Spleen (tissue), 11 donors: ENCODE data around the gene ABCA3. TPM values are rescaled to one million over a fixed set of nuclear protein-coding genes. Genes with fewer than 3 reads are reported as not detected.

Experiments used
- DNase-seq: peaks from one replicate; pipeline ENCODE4 v3.0.0-alpha.2; 2020
- H3K27ac ChIP-seq, 8 donors: fragments of 200-600 bp; sonication (generic) in 7 of 8; 1 replicate in 4 of 8; 2 replicates in 4 of 8; pipeline versions ENCODE4 v1.5.0 to v1.8.0; 2016 to 2021; ENCODE audit warnings: inconsistent platforms in 4 of 8, mild to moderate bottlenecking in 4 of 8, moderate library complexity in 1 of 8
- H3K27me3 ChIP-seq, 7 donors: fragments of 200-600 bp; sonication (generic) in 6 of 7; replicated peaks in 1 of 7; 1 replicate in 4 of 7; 2 replicates in 3 of 7; pipeline versions ENCODE4 v1.5.0 to v1.8.0; 2016 to 2021; ENCODE audit warnings: inconsistent platforms in 3 of 7, mild to moderate bottlenecking in 1 of 7
- H3K36me3 ChIP-seq, 6 donors: fragments of 200-600 bp; sonication (generic) in 5 of 6; 1 replicate in 4 of 6; 2 replicates in 2 of 6; pipeline versions ENCODE4 v1.5.0 to v1.8.0; 2016 to 2021; ENCODE audit warnings: inconsistent platforms in 2 of 6
- H3K4me1 ChIP-seq, 6 donors: fragments of 200-600 bp; sonication (generic) in 5 of 6; 1 replicate in 3 of 6; 2 replicates in 3 of 6; pipeline versions ENCODE4 v1.5.0 to v1.8.0; 2016 to 2021; ENCODE audit warnings: inconsistent platforms in 3 of 6
- H3K4me3 ChIP-seq, 8 donors: fragments of 200-600 bp; sonication (generic) in 7 of 8; 1 replicate in 4 of 8; 2 replicates in 4 of 8; pipeline versions ENCODE4 v1.5.0 to v1.8.0; 2016 to 2021; ENCODE audit warnings: inconsistent platforms in 4 of 8, mild to moderate bottlenecking in 4 of 8, moderate library complexity in 2 of 8
- H3K9me3 ChIP-seq, 8 donors: fragments of 200-600 bp; sonication (generic) in 7 of 8; 1 replicate in 4 of 8; 2 replicates in 4 of 8; pipeline versions ENCODE4 v1.5.0 to v1.8.0; 2016 to 2021; ENCODE audit warnings: inconsistent platforms in 4 of 8
- CTCF ChIP-seq, 11 experiments: fragments of 200-600 bp in 7 of 11; fragments of 450-650 bp in 4 of 11; sonication (generic) in 4 of 11; IDR thresholded peaks in 8 of 11; conservative IDR thresholded peaks in 3 of 11; 1 replicate in 7 of 11; 2 replicates in 4 of 11; pipeline versions ENCODE4 v1.4.0 to v1.8.0; 2016 to 2021; ENCODE audit warnings: antibody characterized with exemption in 11 of 11, inconsistent platforms in 4 of 11, mild to moderate bottlenecking in 1 of 11
- POLR2A ChIP-seq, 3 donors: fragments of 450-650 bp; IDR thresholded peaks; one replicate each; pipeline ENCODE4 v1.5.1; 2017; ENCODE audit warnings: antibody characterized with exemption in 3 of 3, mild to moderate bottlenecking in 1 of 3
- POLR2AphosphoS5 ChIP-seq, 3 donors: sonication (generic); formaldehyde crosslinking; IDR thresholded peaks; one replicate each; pipeline ENCODE4 v1.5.1; 2017; ENCODE audit warnings: antibody characterized with exemption in 3 of 3
- WGBS, 5 donors: extraction: QIAGEN DNeasy Blood & Tissue Kit in 3 of 5; methylation state at CpG; one replicate each; pipeline versions ENCODE4 v1.1.5 to v1.1.7; 2013 to 2018; 5-methylcytosine and 5-hydroxymethylcytosine counted together
- intact Hi-C: fragments of 100-400 bp; cut with DNase I; formaldehyde crosslinking; loops from one replicate; pipeline ENCODE4 v1.15.0; 2023; ENCODE audit warnings: low total_unique reads
- polyA plus RNA-seq, 3 donors: library from polyadenylated mRNA; stranded (reverse); fragments of 200-250 nt; gene quantifications; one replicate each; pipeline ENCODE4 v1.2.1, GENCODE V29; 2013
- total RNA-seq, 7 donors: library from RNA; depleted of rRNA in 3 of 7; stranded (reverse); fragments of >200 nt in 3 of 7; fragmentation: NEBNext Ultra II Directional in 4 of 7; extraction: Animal tissue kit (Norgen Biotek cat#: 25700) in 4 of 7; gene quantifications; one replicate each; pipeline versions ENCODE4 v1.1.0 to v1.2.1, GENCODE V29; 2016 to 2021
- donor health status: healthy with polysubstance abuse.
- donor health status: DM: no; HTN: no; CAD: no; lungs with moderate emphysema.
- donor health status: DM: no; HTN: no; CAD: no.
- donor health status: Bipolar disorder and iron deficiency.
- donor health status: healthy.
- donor health status: DM: no; HTN: no; CAD: no.
- donor health status: DM: yes; HTN: yes; CAD: no.

ABCA3 gene
- total and polyA plus RNA-seq, 10 donors = 2.5 to 12.6 (median 6.8) TPM

- peak; percentile 72 for DNase-seq
- WGBS, 5 donors = 84 to 91% (median 86%) methylated on average over 11 to 19 of the region's 19 CpGs
- no peak overlapping the region for H3K27ac ChIP-seq
- peaks cover 13 to 88% (median 53%) of the 10 kb centered on the region in 6 donors for H3K36me3 ChIP-seq
- no peak for TF ChIP-seq POLR2A (IDR thresholded peaks at IDR 0.05)
- no peaks in the 10 kb centered on the region for H3K9me3 ChIP-seq
- no peak overlapping the region for H3K4me3 ChIP-seq
- intact Hi-C loops = no loop called here
- H3K27me3 ChIP-seq = peaks cover 0 to 53% (median 26%) of the 10 kb centered on the region in 7 donors
- peaks cover 11 to 41% (median 25%) of the 10 kb centered on the region in 6 donors for H3K4me1 ChIP-seq
Observed at GRCh38 chr16:2235695-2236336, 104.7 kb downstream of the ABCA3 start.

GRCh38 chr16:2235234-2235651 lies 105.3 kb downstream of the ABCA3 start:
- Histone ChIP-seq H3K27me3 (peaks cover 0 to 53% (median 26%) of the 10 kb centered on the region in 7 donors), H3K4me3 (no peak overlapping the region), H3K36me3 (peaks cover 13 to 88% (median 56%) of the 10 kb centered on the region in 6 donors), H3K4me1 (peaks cover 11 to 47% (median 30%) of the 10 kb centered on the region in 6 donors), H3K9me3 (no peaks in the 10 kb centered on the region), H3K27ac (no peak overlapping the region)
- peak; percentile 72 for DNase-seq
- intact Hi-C loops = no loop called here
- 86 to 96% (median 94%) methylated on average over 19 to 28 of the region's 28 CpGs for WGBS, 5 donors
- TF ChIP-seq POLR2AphosphoS5 (IDR thresholded peaks at IDR 0.05) = peak in 2 of 3 donors; percentile 18 to 39
- TF ChIP-seq POLR2A (IDR thresholded peaks at IDR 0.05) = no peak

GRCh38 chr16:2234813-2235170 lies 105.7 kb downstream of the ABCA3 start:
- intact Hi-C loops = no loop called here
- Histone ChIP-seq H3K27ac (no peak overlapping the region), H3K9me3 (no peaks in the 10 kb centered on the region), H3K4me3 (no peak overlapping the region), H3K4me1 (peaks cover 11 to 51% (median 33%) of the 10 kb centered on the region in 6 donors), H3K27me3 (peaks cover 0 to 53% (median 26%) of the 10 kb centered on the region in 7 donors), H3K36me3 (peaks cover 15 to 88% (median 60%) of the 10 kb centered on the region in 6 donors)
- 91 to 98% (median 94%) methylated on average over 10 to 18 of the region's 18 CpGs for WGBS, 5 donors
- TF ChIP-seq POLR2A (IDR thresholded peaks at IDR 0.05) (no peak), POLR2AphosphoS5 (IDR thresholded peaks at IDR 0.05) (no peak), CTCF (IDR thresholded peaks at IDR 0.05 in 8 of 11, conservative IDR thresholded peaks at IDR 0.05 in 3 of 11) (no peak)
- DNase-seq = no peak

- TF ChIP-seq POLR2A (IDR thresholded peaks at IDR 0.05) (no peak), POLR2AphosphoS5 (IDR thresholded peaks at IDR 0.05) (peak in 1 of 3 donors; percentile 6)
Observed at GRCh38 chr16:2233872-2234812, 106.4 kb downstream of the ABCA3 start.

GRCh38 chr16:2233046-2233775 lies 107.3 kb downstream of the ABCA3 start:
- TF ChIP-seq CTCF (IDR thresholded peaks at IDR 0.05 in 8 of 11, conservative IDR thresholded peaks at IDR 0.05 in 3 of 11) (no peak), POLR2AphosphoS5 (IDR thresholded peaks at IDR 0.05) (no peak), POLR2A (IDR thresholded peaks at IDR 0.05) (no peak)

More at GRCh38 chr16:2233872-2234812, 106.4 kb downstream of the ABCA3 start:
- H3K4me1 ChIP-seq = peaks cover 11 to 58% (median 40%) of the 10 kb centered on the region in 6 donors
- peaks cover 17 to 88% (median 67%) of the 10 kb centered on the region in 6 donors for H3K36me3 ChIP-seq
- no peaks in the 10 kb centered on the region for H3K9me3 ChIP-seq
- intact Hi-C loops = no loop called here
- 87 to 94% (median 92%) methylated on average over 36 to 51 of the region's 51 CpGs for WGBS, 5 donors
- H3K27me3 ChIP-seq = peaks cover 0 to 53% (median 26%) of the 10 kb centered on the region in 7 donors
- no peak overlapping the region for H3K4me3 ChIP-seq
- DNase-seq = peak; percentile 61
- no peak overlapping the region for H3K27ac ChIP-seq

More at GRCh38 chr16:2233046-2233775, 107.3 kb downstream of the ABCA3 start:
- no peaks in the 10 kb centered on the region for H3K9me3 ChIP-seq
- 92 to 96% (median 94%) methylated on average over 10 to 28 of the region's 28 CpGs for WGBS, 5 donors
- no peak overlapping the region for H3K4me3 ChIP-seq
- peaks cover 19 to 91% (median 76%) of the 10 kb centered on the region in 6 donors for H3K36me3 ChIP-seq
- H3K27me3 ChIP-seq = peaks cover 0 to 51% (median 26%) of the 10 kb centered on the region in 7 donors
- no peak for DNase-seq
- intact Hi-C loops = no loop called here
- peaks cover 11 to 64% (median 43%) of the 10 kb centered on the region in 6 donors for H3K4me1 ChIP-seq
- no peak overlapping the region for H3K27ac ChIP-seq
